ENCODE results near the gene VTI1B. TPM values are rescaled to one million over a fixed set of nuclear protein-coding genes. Genes with fewer than 3 reads are reported as not detected.
"Not testable (repeated sequence)": the region's sequence is repeated elsewhere in the genome, so short reads cannot be mapped to it uniquely, and the experiment has no call there.

The VTI1B gene
- total RNA-seq, 8 experiments from 2014 or later = 48.8 to 90.4 (median 63.4) TPM

DNA sequence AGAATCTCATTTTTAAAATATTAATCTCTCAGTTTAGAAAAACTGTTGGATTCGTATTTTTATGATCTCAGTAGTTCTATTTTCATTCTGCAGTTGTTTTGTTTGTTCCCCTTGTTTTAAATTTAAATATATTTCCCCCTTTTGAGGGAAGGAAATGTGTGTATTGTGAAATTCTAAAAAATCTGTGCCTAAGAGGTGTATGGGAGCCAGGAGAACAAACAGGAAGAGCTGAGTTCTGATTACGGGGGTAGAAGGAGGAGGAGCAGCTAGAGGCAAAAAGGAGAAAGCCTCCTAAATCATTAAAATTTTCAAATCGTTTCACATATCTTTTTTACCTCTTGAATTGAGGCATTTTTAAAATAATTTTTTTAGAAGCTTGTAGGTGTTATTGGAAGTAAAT lies 29.6 kb upstream of the VTI1B start:
- Histone ChIP-seq H3K27ac (no peak overlapping the region), H3K4me1 (replicated peaks in 1 of 2) (peaks cover 0 to 3% of the 10 kb centered on the region in 2 donors), H3K4me3 (no peak overlapping the region)
- in situ Hi-C loops (cut with MboI; ENCODE audit: low pct_unique_long_range_greater_than_20kb in 2 of 9, low sequenced_read_pairs in 9 of 9, unreplicated experiment in 9 of 9) = loop anchor here in 1 of 9 experiments (25.0 kb wide), 1 partner anchor 117 kb away; no protein-coding TSS in a partner anchor
- no peak for ATAC-seq (replicated peaks in 6 of 8)
- WGBS, 10 experiments = 0 to 100% (median 52%) methylated on average over 1 to 3 of the region's 3 CpGs

- not testable (repeated sequence) for ATAC-seq (replicated peaks in 6 of 8)
These were observed 27.1 kb upstream of the VTI1B start, which contains the start of gene RDH12 for GRCh38 chr14:67701492-67701891. Gene RDH12 (plus strand): TSS chr14:67701886. CDS start chr14:67722643, 20,757 bp downstream.

GRCh38 chr14:67698179-67698578 lies 23.7 kb upstream of the VTI1B start:
- ATAC-seq (replicated peaks in 6 of 8) = no peak
- H3K4me1 ChIP-seq (replicated peaks in 1 of 2) = peaks cover 5 to 7% of the 10 kb centered on the region in 2 donors
- no peak overlapping the region for H3K4me3 ChIP-seq
- in situ Hi-C loops (cut with MboI; ENCODE audit: low pct_unique_long_range_greater_than_20kb in 2 of 9, low sequenced_read_pairs in 9 of 9, unreplicated experiment in 9 of 9) = loop anchor here in 1 of 9 experiments (25.0 kb wide), 1 partner anchor 261 kb away; no protein-coding TSS in a partner anchor
- 0 to 80% (median 25%) methylated on average over 1 of the region's 1 CpG; no CpG with 5 or more reads in 2 of the 10 experiments for WGBS, 10 experiments
- H3K27ac ChIP-seq = no peak overlapping the region

More at GRCh38 chr14:67701492-67701891, 27.1 kb upstream of the VTI1B start, which contains the start of gene RDH12:
- 75 to 100% (median 94%) methylated on average over 2 to 8 of the region's 8 CpGs for WGBS, 10 experiments
- H3K4me3 ChIP-seq; H3K27ac ChIP-seq; H3K4me1 ChIP-seq (replicated peaks in 1 of 2): not testable (repeated sequence)
- in situ Hi-C loops (cut with MboI; ENCODE audit: low pct_unique_long_range_greater_than_20kb in 2 of 9, low sequenced_read_pairs in 9 of 9, unreplicated experiment in 9 of 9) = loop anchor here in 1 of 9 experiments (25.0 kb wide), 1 partner anchor 114 kb away; no protein-coding TSS in a partner anchor

GRCh38 chr14:67697006-67697405 lies 22.6 kb upstream of the VTI1B start:
- no peak for ATAC-seq (replicated peaks in 6 of 8)
- WGBS, 10 experiments = 88 to 100% (median 100%) methylated on average over 1 to 4 of the region's 4 CpGs
- H3K27ac ChIP-seq = no peak overlapping the region
- no peak overlapping the region for H3K4me3 ChIP-seq
- H3K4me1 ChIP-seq (replicated peaks in 1 of 2) = peaks cover 5 to 7% of the 10 kb centered on the region in 2 donors
- in situ Hi-C loops (cut with MboI; ENCODE audit: low pct_unique_long_range_greater_than_20kb in 2 of 9, low sequenced_read_pairs in 9 of 9, unreplicated experiment in 9 of 9) = loop anchor here in 1 of 9 experiments (25.0 kb wide), 1 partner anchor 260 kb away; no protein-coding TSS in a partner anchor

- peaks cover 5 to 7% of the 10 kb centered on the region in 2 donors for H3K4me1 ChIP-seq (replicated peaks in 1 of 2)
- ATAC-seq (replicated peaks in 6 of 8) = peak; percentile 80 to 97 (median 94)
- H3K27ac ChIP-seq = peak within 1 kb of the TSS; percentile 82 to 89
- 0 to 7% (median 0%) methylated on average over 1 to 15 of the region's 25 CpGs; no CpG with 5 or more reads in 3 of the 10 experiments for WGBS, 10 experiments
- in situ Hi-C loops (cut with MboI; ENCODE audit: low pct_unique_long_range_greater_than_20kb in 2 of 9, low sequenced_read_pairs in 9 of 9, unreplicated experiment in 9 of 9) = loop anchor here in 1 of 9 experiments (25.0 kb wide), 1 partner anchor 258 kb away; no protein-coding TSS in a partner anchor
- peak within 1 kb of the TSS; percentile 74 to 99 (median 96) for H3K4me3 ChIP-seq
These were observed 21.0 kb upstream of the VTI1B start, which contains the start of gene RDH11 for GRCh38 chr14:67695394-67695949. Gene RDH11 (minus strand): TSS chr14:67695764. CDS start chr14:67695703, 61 bp downstream.

GRCh38 chr14:67694791-67695393 lies 20.5 kb upstream of the VTI1B start:
- 0 to 10% (median 0%) methylated on average over 2 to 15 of the region's 21 CpGs; no CpG with 5 or more reads in 1 of the 10 experiments for WGBS, 10 experiments
- Histone ChIP-seq H3K4me3 (peak overlapping the region; percentile 74 to 99 (median 96)), H3K27ac (peak overlapping the region; percentile 82 to 89), H3K4me1 (replicated peaks in 1 of 2) (peaks cover 5 to 7% of the 10 kb centered on the region in 2 donors)
- peak; percentile 72 to 89 (median 78) for ATAC-seq (replicated peaks in 6 of 8)
- in situ Hi-C loops (cut with MboI; ENCODE audit: low pct_unique_long_range_greater_than_20kb in 2 of 9, low sequenced_read_pairs in 9 of 9, unreplicated experiment in 9 of 9) = loop anchor here in 1 of 9 experiments (25.0 kb wide), 1 partner anchor 258 kb away; no protein-coding TSS in a partner anchor

DNA sequence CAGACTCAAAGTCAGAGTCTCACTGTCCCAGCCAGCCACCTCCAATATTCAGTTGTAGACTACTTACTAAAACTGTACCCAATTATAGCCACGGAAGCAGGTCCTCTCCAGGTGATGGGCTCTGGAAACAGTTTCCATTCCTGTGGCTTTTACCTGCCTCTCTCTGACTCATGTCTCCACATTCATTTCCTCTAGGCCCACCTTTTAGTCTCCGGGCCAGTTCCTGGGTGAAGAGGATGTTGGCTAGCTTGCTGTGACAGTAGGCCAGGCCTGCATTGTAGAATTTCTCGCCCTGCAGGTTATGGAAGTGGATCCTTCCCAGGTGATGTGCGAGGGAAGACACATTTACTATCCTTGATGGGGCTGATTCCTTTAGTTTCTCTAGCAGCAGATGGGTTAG lies 15.6 kb upstream of the VTI1B start:
- H3K4me1 ChIP-seq (replicated peaks in 1 of 2) = peaks cover 5 to 7% of the 10 kb centered on the region in 2 donors
- H3K27ac ChIP-seq = no peak overlapping the region
- 93 to 100% (median 100%) methylated on average over 1 to 3 of the region's 4 CpGs; no CpG with 5 or more reads in 4 of the 10 experiments for WGBS, 10 experiments
- ATAC-seq (replicated peaks in 6 of 8) = no peak
- H3K4me3 ChIP-seq = no peak overlapping the region
- in situ Hi-C loops (cut with MboI; ENCODE audit: low pct_unique_long_range_greater_than_20kb in 2 of 9, low sequenced_read_pairs in 9 of 9, unreplicated experiment in 9 of 9) = loop anchor here in 1 of 9 experiments (25.0 kb wide), 1 partner anchor 253 kb away; no protein-coding TSS in a partner anchor

- H3K4me1 ChIP-seq (replicated peaks in 1 of 2) = no peaks in the 10 kb centered on the region
- peak in 2 of 8 experiments; percentile 31 to 50 for ATAC-seq (replicated peaks in 6 of 8)
- in situ Hi-C loops (cut with MboI; ENCODE audit: low pct_unique_long_range_greater_than_20kb in 2 of 9, low sequenced_read_pairs in 9 of 9, unreplicated experiment in 9 of 9) = loop anchor here in 1 of 9 experiments (25.0 kb wide), 1 partner anchor 247 kb away; no protein-coding TSS in a partner anchor
- H3K27ac ChIP-seq = no peak overlapping the region
- no peak overlapping the region for H3K4me3 ChIP-seq
These were observed 9.4 kb upstream of the VTI1B start for GRCh38 chr14:67683842-67684241.

DNA sequence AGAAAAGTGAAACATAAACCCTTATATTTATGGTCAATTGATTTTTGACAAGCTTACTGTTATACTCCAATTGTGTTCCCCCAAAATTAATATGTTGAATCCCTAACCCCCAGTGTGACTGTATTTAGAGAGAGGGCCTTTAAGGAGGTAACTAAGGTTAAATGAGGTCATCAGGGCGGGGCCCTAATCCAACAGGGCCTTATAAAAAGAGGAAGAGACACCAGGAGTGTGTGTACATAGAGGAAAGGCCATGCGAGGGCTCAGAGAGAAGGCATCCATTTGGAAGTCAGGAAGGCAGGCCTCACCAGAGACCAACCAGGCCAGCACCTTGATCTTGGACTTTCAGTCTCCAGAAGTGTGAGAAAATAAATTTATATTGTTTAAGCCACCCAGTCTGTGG lies 6.5 kb upstream of the VTI1B start:
- WGBS, 10 experiments = 100% methylated on average over 1 to 2 of the region's 2 CpGs; no CpG with 5 or more reads in 6 of the 10 experiments
- H3K4me3 ChIP-seq = no peak overlapping the region
- no peak overlapping the region for H3K27ac ChIP-seq
- in situ Hi-C loops (cut with MboI; ENCODE audit: low pct_unique_long_range_greater_than_20kb in 2 of 9, low sequenced_read_pairs in 9 of 9, unreplicated experiment in 9 of 9) = loop anchor here in 1 of 9 experiments (25.0 kb wide), 1 partner anchor 244 kb away; no protein-coding TSS in a partner anchor
- ATAC-seq (replicated peaks in 6 of 8) = no peak
- no peaks in the 10 kb centered on the region for H3K4me1 ChIP-seq (replicated peaks in 1 of 2)

DNA sequence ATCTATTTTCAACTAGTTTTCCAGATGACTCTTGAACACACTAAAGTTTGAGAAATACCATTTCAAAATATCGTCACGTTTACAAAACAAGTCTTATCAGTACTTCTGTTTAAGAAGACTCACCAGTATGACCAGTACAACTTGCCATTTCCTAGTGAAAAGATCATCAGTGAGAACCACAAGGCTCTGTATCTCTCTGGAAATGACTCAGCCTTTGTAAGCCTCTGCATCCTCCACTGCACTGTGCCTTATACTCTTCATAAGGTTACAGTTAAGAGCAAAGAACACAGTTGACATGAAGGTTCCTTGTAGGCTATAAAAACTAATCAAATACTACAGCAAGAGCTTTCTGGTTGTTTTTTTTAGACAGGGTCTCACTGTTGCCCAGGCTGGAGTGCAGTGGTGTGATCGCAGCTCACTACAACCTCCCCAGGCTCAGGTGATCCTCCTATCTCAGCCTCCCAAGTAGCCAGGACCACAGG lies 5.7 kb upstream of the VTI1B start:
- WGBS, 10 experiments = 25 to 100% (median 78%) methylated on average over 2 to 3 of the region's 3 CpGs; no CpG with 5 or more reads in 1 of the 10 experiments
- Histone ChIP-seq H3K4me3 (no peak overlapping the region), H3K27ac (no peak overlapping the region), H3K4me1 (replicated peaks in 1 of 2) (peaks cover 0 to 3% of the 10 kb centered on the region in 2 donors)
- ATAC-seq (replicated peaks in 6 of 8) = peak in 1 of 8 experiments; percentile 18
- in situ Hi-C loops (cut with MboI; ENCODE audit: low pct_unique_long_range_greater_than_20kb in 2 of 9, low sequenced_read_pairs in 9 of 9, unreplicated experiment in 9 of 9) = loop anchor here in 1 of 9 experiments (25.0 kb wide), 1 partner anchor 243 kb away; no protein-coding TSS in a partner anchor

DNA sequence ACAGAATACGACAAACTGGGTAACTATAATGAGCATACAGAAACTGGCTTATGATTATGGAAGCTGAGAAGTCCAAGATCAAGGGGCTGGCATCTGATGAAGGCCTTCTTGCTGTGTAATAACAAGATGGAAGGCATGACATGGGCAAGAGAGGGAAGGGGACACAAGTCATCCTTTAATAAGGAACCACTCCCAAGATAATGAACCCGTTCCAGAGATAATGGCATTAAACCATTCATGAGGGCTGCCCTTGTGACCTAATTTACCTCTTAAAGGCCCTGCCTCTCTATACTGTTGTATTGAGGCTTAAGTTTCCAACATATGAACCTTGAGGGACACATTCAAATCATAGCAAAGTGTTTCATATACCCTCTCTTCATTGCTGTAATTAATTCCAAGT lies 4.6 kb upstream of the VTI1B start:
- 82 to 100% (median 100%) methylated on average over 1 to 2 of the region's 2 CpGs; no CpG with 5 or more reads in 1 of the 10 experiments for WGBS, 10 experiments
- in situ Hi-C loops (cut with MboI; ENCODE audit: low pct_unique_long_range_greater_than_20kb in 2 of 9, low sequenced_read_pairs in 9 of 9, unreplicated experiment in 9 of 9) = loop anchor here in 2 of 9 experiments (10.0 to 25.0 kb wide), 2 partner anchors 54 to 242 kb away; no protein-coding TSS in a partner anchor
- peaks cover 0 to 4% of the 10 kb centered on the region in 2 donors for H3K4me1 ChIP-seq (replicated peaks in 1 of 2)
- H3K4me3 ChIP-seq = no peak overlapping the region
- H3K27ac ChIP-seq = no peak overlapping the region
- ATAC-seq (replicated peaks in 6 of 8) = no peak

DNA sequence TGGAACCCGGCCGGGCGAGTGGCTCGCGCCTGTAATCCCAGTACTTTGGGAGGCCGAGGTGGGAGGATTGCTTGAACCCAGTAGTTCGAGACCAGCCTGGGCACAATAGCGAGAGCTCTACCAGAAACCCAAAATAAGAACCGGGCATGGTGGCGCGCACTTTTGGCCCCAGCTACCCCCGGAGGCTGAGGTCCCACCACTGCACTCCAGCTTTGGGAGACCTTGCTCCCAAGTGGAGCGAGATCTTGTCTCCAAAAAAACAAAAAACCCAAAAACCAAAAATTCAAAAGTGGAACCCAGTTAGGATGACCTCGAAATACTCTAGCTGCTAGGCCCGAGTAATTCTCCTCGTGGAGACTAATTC lies 769 bp upstream of the VTI1B start:
- in situ Hi-C loops (cut with MboI; ENCODE audit: low pct_unique_long_range_greater_than_20kb in 2 of 9, low sequenced_read_pairs in 9 of 9, unreplicated experiment in 9 of 9) = loop anchor here in 2 of 9 experiments (10.0 to 25.0 kb wide), 2 partner anchors 50 to 238 kb away; no protein-coding TSS in a partner anchor
- ATAC-seq (replicated peaks in 6 of 8) = no peak
- H3K4me1 ChIP-seq (replicated peaks in 1 of 2) = peaks cover 4 to 12% of the 10 kb centered on the region in 2 donors
- H3K27ac ChIP-seq = peak overlapping the region; percentile 99 to 100
- peak overlapping the region; percentile 62 to 100 (median 94) for H3K4me3 ChIP-seq
- 7 to 92% (median 63%) methylated on average over 1 to 11 of the region's 16 CpGs for WGBS, 10 experiments
